Mesenchymal stem cell (in vitro differentiated cells and primary cell): ENCODE measurements around the gene PARD3.
A peak's percentile ranks its signal among the peaks of the same experiment; 100 is the strongest.

Experiments
- DNase-seq: peaks from one replicate; pipeline ENCODE4 v3.0.0-alpha.2; 2013
- H2AFZ ChIP-seq: one replicate; pipeline ENCODE4 v1.6.1; 2013; ENCODE audit warnings: low read depth, mild to moderate bottlenecking, control low read depth, inconsistent platforms, low read length, moderate library complexity
- H2AK5ac ChIP-seq: 2 replicates; pipeline ENCODE4 v1.6.1; 2013; ENCODE audit warnings: low read length, moderate library complexity, mild to moderate bottlenecking, inconsistent platforms; ENCODE audit not compliant: severe bottlenecking
- H2BK120ac ChIP-seq: one replicate; pipeline ENCODE4 v1.6.1; 2013; ENCODE audit warnings: low read depth, mild to moderate bottlenecking, inconsistent platforms, low read length, moderate library complexity
- H2BK12ac ChIP-seq, 2 experiments: one replicate each; pipeline ENCODE4 v1.6.1; 2013; ENCODE audit warnings: inconsistent platforms in 2 of 2, low read length in 2 of 2, mild to moderate bottlenecking in 2 of 2, moderate library complexity in 2 of 2, control low read depth in 1 of 2
- H2BK15ac ChIP-seq: one replicate; pipeline ENCODE4 v1.6.1; 2013; ENCODE audit warnings: mild to moderate bottlenecking, low read depth, inconsistent platforms; ENCODE audit not compliant: poor library complexity, severe bottlenecking
- H2BK5ac ChIP-seq: 2 replicates; pipeline ENCODE4 v1.6.1; 2013; ENCODE audit warnings: low read depth, mild to moderate bottlenecking, low read length, control low read depth, inconsistent platforms; ENCODE audit not compliant: poor library complexity, severe bottlenecking
- H3K14ac ChIP-seq, 2 experiments: one replicate each; pipeline ENCODE4 v1.6.1; 2013; ENCODE audit warnings: inconsistent platforms in 2 of 2, low read length in 2 of 2, control low read depth in 1 of 2, mild to moderate bottlenecking in 1 of 2, moderate library complexity in 1 of 2
- H3K18ac ChIP-seq, 2 experiments: one replicate each; pipeline ENCODE4 v1.6.1; 2013; ENCODE audit warnings: inconsistent platforms in 2 of 2, low read length in 2 of 2, control low read depth in 1 of 2, low read depth in 1 of 2, mild to moderate bottlenecking in 1 of 2
- H3K23ac ChIP-seq, 2 experiments: one replicate each; pipeline ENCODE4 v1.6.1; 2013; ENCODE audit warnings: inconsistent platforms in 2 of 2, low read length in 2 of 2, mild to moderate bottlenecking in 2 of 2, moderate library complexity in 2 of 2, control low read depth in 1 of 2
- H3K27ac ChIP-seq: 2 replicates; pipeline ENCODE4 v1.5.1; 2013; ENCODE audit warnings: mild to moderate bottlenecking, moderate library complexity, low read length, control low read depth, inconsistent platforms; ENCODE audit not compliant: poor library complexity, severe bottlenecking
- H3K27me3 ChIP-seq, 2 experiments: 2 replicates each; pipeline versions ENCODE4 v1.6.1 to v1.7.0; 2013; ENCODE audit warnings: low read length in 2 of 2, mild to moderate bottlenecking in 2 of 2, moderate library complexity in 2 of 2, control low read depth in 1 of 2, inconsistent platforms in 1 of 2; ENCODE audit not compliant: control insufficient read depth in 1 of 2, insufficient read depth in 1 of 2
- H3K36me3 ChIP-seq, 2 experiments: 2 replicates each; pipeline versions ENCODE4 v1.6.1 to v1.7.0; 2013; ENCODE audit warnings: low read length in 2 of 2, control low read depth in 1 of 2, inconsistent platforms in 1 of 2, low read depth in 1 of 2, mild to moderate bottlenecking in 1 of 2; ENCODE audit not compliant: insufficient read depth in 2 of 2, control insufficient read depth in 1 of 2
- H3K4ac ChIP-seq, 2 experiments: one replicate each; pipeline ENCODE4 v1.6.1; 2013; ENCODE audit warnings: inconsistent platforms in 2 of 2, low read length in 2 of 2, mild to moderate bottlenecking in 2 of 2, moderate library complexity in 2 of 2, control low read depth in 1 of 2, low read depth in 1 of 2
- H3K4me1 ChIP-seq: 2 replicates; pipeline ENCODE4 v1.6.1; 2013; ENCODE audit warnings: low read depth, low read length, control low read depth; ENCODE audit not compliant: control insufficient read depth, insufficient read depth
- H3K4me2 ChIP-seq: 2 replicates; pipeline ENCODE4 v1.6.1; 2013; ENCODE audit warnings: low read length, mild to moderate bottlenecking, inconsistent platforms; ENCODE audit not compliant: poor library complexity, severe bottlenecking
- H3K4me3 ChIP-seq, 2 experiments: 2 replicates each; pipeline versions ENCODE4 v1.5.1 to v1.7.0; 2013; ENCODE audit warnings: low read length in 2 of 2, mild to moderate bottlenecking in 2 of 2, control low read depth in 1 of 2, low read depth in 1 of 2; ENCODE audit not compliant: insufficient read depth in 1 of 2
- H3K79me1 ChIP-seq: replicated peaks from 2 replicates; pipeline ENCODE4 v1.6.1; 2013; ENCODE audit warnings: mild to moderate bottlenecking, control low read depth, low read length, inconsistent platforms; ENCODE audit not compliant: poor library complexity, severe bottlenecking
- H3K9ac ChIP-seq: 2 replicates; pipeline ENCODE4 v1.7.0; 2013; ENCODE audit warnings: mild to moderate bottlenecking, low read length, moderate library complexity
- H3K9me3 ChIP-seq: 2 replicates; pipeline ENCODE4 v1.7.0; 2013; ENCODE audit warnings: mild to moderate bottlenecking, low read length; ENCODE audit not compliant: control insufficient read depth
- H4K8ac ChIP-seq: one replicate; pipeline ENCODE4 v1.6.1; 2013; ENCODE audit warnings: inconsistent platforms, mild to moderate bottlenecking, low read length, moderate library complexity
- H4K91ac ChIP-seq: one replicate; pipeline ENCODE4 v1.6.1; 2013; ENCODE audit warnings: mild to moderate bottlenecking, low read length, inconsistent platforms
- WGBS: methylation state at CpG from one replicate; pipeline ENCODE4 v1.1.7; 2013; ENCODE audit warnings: mixed read lengths; 5-methylcytosine and 5-hydroxymethylcytosine counted together

PARD3 gene

DNA sequence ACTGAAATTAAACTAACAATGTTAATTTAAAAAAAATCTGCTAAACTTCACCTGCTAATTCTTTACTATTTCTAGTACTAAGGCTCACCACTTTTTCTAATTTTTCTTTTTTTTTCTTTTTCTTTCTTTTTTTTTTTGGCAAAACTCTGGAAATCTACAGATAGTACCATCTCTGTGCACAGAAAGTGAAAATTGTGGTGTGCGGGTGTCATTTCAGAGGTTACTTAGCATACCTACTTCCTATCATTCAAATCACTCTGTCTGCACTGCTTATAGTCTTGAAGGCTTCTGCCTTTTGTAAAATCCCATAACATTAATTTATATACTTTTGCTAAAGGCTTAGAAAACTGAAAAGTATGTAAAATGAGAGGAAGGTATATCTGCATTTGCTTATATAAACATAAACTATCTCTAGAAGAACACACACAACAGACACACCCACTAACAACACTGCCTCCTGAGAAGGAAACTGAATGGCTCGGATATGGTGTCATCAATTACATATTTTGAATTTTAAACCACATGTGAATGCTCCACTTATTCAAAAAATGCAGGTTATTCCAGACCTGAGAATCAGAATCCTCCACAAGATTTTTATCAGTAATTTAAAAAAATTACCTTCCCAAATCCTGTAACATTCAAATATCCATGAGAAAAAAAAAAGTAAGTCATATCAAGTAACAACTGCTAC lies 229.5 kb downstream of the PARD3 start:
- H2BK120ac ChIP-seq, result no peak overlapping the region
- no peak overlapping the region for H2AK5ac ChIP-seq
- no peak overlapping the region for H2BK15ac ChIP-seq
- no peak overlapping the region for H2BK12ac ChIP-seq
- no peak overlapping the region for H3K27ac ChIP-seq
- WGBS, result 85% methylated on average over 2 of the region's 2 CpGs
- no peaks in the 10 kb centered on the region for H3K36me3 ChIP-seq
- peaks cover 9% of the 10 kb centered on the region for H3K4me1 ChIP-seq
- H3K79me1 ChIP-seq, result peaks cover 10% of the 10 kb centered on the region
- H3K27me3 ChIP-seq, result no peaks in the 10 kb centered on the region
- H3K18ac ChIP-seq, result no peak overlapping the region
- no peak overlapping the region for H4K8ac ChIP-seq
- no peak overlapping the region for H3K4me3 ChIP-seq
- H2AFZ ChIP-seq, result no peak overlapping the region
- DNase-seq, result no peak
- no peaks in the 10 kb centered on the region for H3K9me3 ChIP-seq
- no peak overlapping the region for H4K91ac ChIP-seq
- H2BK5ac ChIP-seq, result no peak overlapping the region
- H3K14ac ChIP-seq, result no peak overlapping the region
- H3K9ac ChIP-seq, result no peak overlapping the region
- H3K23ac ChIP-seq, result no peak overlapping the region
- no peak overlapping the region for H3K4ac ChIP-seq
- no peak overlapping the region for H3K4me2 ChIP-seq

DNA sequence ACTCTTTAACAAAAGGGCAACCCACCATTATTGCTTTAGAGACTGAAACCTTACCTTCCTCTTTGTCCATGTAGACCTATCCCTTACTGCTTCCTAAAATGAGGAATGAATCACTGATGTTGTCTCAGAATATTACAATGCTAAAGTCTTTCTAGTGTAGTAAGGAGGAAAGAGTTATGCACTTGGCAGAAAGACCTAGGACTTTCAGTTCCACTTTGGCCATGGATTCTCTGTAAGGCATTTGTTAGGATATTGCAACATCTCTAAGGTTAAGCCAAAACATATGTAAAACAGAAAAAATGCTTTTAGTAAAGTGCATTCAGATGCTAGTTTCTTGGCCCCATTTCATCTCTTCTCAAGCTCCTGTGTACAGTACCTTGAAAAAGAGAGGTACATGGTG lies 230.9 kb downstream of the PARD3 start:
- peaks cover 12% of the 10 kb centered on the region for H3K79me1 ChIP-seq

DNA sequence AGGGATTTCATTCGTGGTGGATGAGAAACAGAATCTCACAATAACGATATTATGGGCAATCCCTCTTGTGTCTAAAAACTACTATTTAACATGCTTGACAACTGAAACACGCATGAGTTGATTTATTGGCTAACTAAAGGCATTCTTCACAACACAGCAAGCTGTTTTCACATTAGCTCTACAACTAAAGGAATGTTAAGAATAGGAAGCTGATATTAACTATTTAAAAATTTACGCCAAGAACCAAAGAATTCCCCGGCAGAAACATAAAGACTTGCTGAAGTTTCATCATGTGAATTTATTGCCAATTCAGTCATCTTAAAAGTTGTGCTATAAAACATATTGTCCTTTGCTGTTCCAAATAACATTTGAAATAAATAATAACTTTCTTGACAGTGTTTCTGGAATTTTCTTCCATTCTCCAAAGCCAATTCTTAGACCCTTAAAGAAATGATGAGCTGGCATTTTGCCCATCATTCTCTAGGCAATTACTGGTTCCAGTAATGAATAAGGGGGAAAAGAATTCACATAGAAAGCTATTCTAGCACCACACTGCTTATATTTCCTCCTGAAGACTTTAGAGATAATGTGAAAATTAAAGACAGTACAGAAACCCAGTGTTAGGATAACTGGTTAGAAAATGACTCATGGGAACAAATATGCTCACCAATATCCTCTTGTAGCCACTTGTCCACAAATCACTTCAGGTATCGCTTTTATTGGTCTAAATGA lies 233.1 kb downstream of the PARD3 start:
- peak; percentile 69 for DNase-seq

More for the DNA sequence above, 230.9 kb downstream of the PARD3 start:
- peak; percentile 73 for DNase-seq
- Histone ChIP-seq H3K18ac (no peak overlapping the region), H2AFZ (no peak overlapping the region), H2BK15ac (no peak overlapping the region), H3K36me3 (no peaks in the 10 kb centered on the region), H3K4ac (no peak overlapping the region), H3K4me3 (peak overlapping the region in 1 of 2 experiments; percentile 38), H2BK12ac (no peak overlapping the region), H3K27me3 (no peaks in the 10 kb centered on the region), H3K4me1 (peaks cover 17% of the 10 kb centered on the region), H2BK5ac (no peak overlapping the region), H3K9ac (no peak overlapping the region), H3K27ac (no peak overlapping the region), H3K4me2 (no peak overlapping the region), H3K9me3 (no peaks in the 10 kb centered on the region), H2BK120ac (no peak overlapping the region), H4K8ac (no peak overlapping the region), H4K91ac (no peak overlapping the region), H2AK5ac (no peak overlapping the region), H3K23ac (no peak overlapping the region), H3K14ac (no peak overlapping the region)

DNA sequence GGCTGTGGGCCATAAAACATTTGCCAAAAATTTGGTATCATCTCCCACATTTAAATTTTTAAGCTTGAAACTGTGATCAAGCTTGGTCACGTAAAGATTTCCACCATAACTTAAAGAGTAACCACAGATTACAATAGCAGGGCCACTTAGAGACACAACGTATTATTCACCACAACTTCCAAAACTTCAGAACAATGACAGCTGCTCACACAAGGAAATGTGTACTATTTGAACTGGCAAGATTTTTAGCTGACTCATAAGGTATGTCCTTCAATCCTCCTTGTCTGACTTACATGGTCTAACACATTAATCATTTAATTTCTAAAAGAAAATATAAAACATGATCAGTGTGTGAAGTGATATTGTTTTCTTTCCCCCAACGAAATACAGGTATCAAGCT lies 234.5 kb downstream of the PARD3 start:
- WGBS, result 0% methylated on average over 2 of the region's 3 CpGs
- DNase-seq, result peak; percentile 38

More for the DNA sequence above, 233.1 kb downstream of the PARD3 start:
- Histone ChIP-seq H2BK15ac (no peak overlapping the region), H3K9ac (peak overlapping the region; percentile 31), H3K23ac (no peak overlapping the region), H2BK5ac (no peak overlapping the region), H2AK5ac (no peak overlapping the region), H3K4me3 (peak overlapping the region in 1 of 2 experiments; percentile 53), H3K9me3 (no peaks in the 10 kb centered on the region), H4K8ac (no peak overlapping the region), H3K79me1 (peaks cover 10% of the 10 kb centered on the region), H3K27me3 (no peaks in the 10 kb centered on the region), H3K18ac (no peak overlapping the region), H2BK120ac (no peak overlapping the region), H2AFZ (no peak overlapping the region), H4K91ac (no peak overlapping the region), H3K36me3 (no peaks in the 10 kb centered on the region), H3K4me1 (peaks cover 13% of the 10 kb centered on the region), H3K27ac (peak overlapping the region; percentile 43), H2BK12ac (peak overlapping the region in 1 of 2 experiments; percentile 18), H3K4ac (no peak overlapping the region), H3K4me2 (no peak overlapping the region), H3K14ac (no peak overlapping the region)
- WGBS, result 25% methylated on average over 1 of the region's 6 CpGs

More for the DNA sequence above, 234.5 kb downstream of the PARD3 start:
- H4K91ac ChIP-seq, result no peak overlapping the region
- H3K27me3 ChIP-seq, result no peaks in the 10 kb centered on the region
- H3K4me2 ChIP-seq, result no peak overlapping the region
- no peak overlapping the region for H2BK5ac ChIP-seq
- no peak overlapping the region for H3K18ac ChIP-seq
- H4K8ac ChIP-seq, result no peak overlapping the region
- peak overlapping the region; percentile 8 for H3K27ac ChIP-seq
- no peak overlapping the region for H2BK12ac ChIP-seq
- no peak overlapping the region for H3K23ac ChIP-seq
- no peak overlapping the region for H3K9ac ChIP-seq
- no peak overlapping the region for H3K4ac ChIP-seq
- no peak overlapping the region for H2AK5ac ChIP-seq
- H2AFZ ChIP-seq, result no peak overlapping the region
- no peak overlapping the region for H2BK120ac ChIP-seq
- no peak overlapping the region for H3K4me3 ChIP-seq
- H3K4me1 ChIP-seq, result peaks cover 13% of the 10 kb centered on the region
- peaks cover 8% of the 10 kb centered on the region for H3K79me1 ChIP-seq
- H2BK15ac ChIP-seq, result no peak overlapping the region
- H3K14ac ChIP-seq, result no peak overlapping the region
- no peaks in the 10 kb centered on the region for H3K36me3 ChIP-seq
- H3K9me3 ChIP-seq, result no peaks in the 10 kb centered on the region
